Subcutaneous adipose tissue (tissue), 4 donors: ENCODE data around the gene LPO. TPM values are rescaled to one million over a fixed set of nuclear protein-coding genes. Genes with fewer than 3 reads are reported as not detected.

Source experiments
- CTCF ChIP-seq: fragments of 450-650 bp; IDR thresholded peaks from one replicate; pipeline ENCODE4 v1.5.1; 2016; ENCODE audit warnings: low read depth, mild to moderate bottlenecking, control low read depth, antibody characterized with exemption, moderate library complexity
- total RNA-seq, 4 donors: library from RNA; depleted of rRNA; stranded (reverse); fragments of >200 nt; gene quantifications; one replicate each; pipeline ENCODE4 v1.1.0, GENCODE V29; 2016

The LPO gene
- total RNA-seq, 4 donors from 2014 or later = not detected

- TF ChIP-seq CTCF = no peak
Measured at GRCh38 chr17:58272367-58273280, 34.2 kb downstream of the LPO start.

GRCh38 chr17:58273453-58274104 lies 35.2 kb downstream of the LPO start:
- no peak for TF ChIP-seq CTCF

- TF ChIP-seq CTCF = no peak
Measured at GRCh38 chr17:58275417-58275816, 37.0 kb downstream of the LPO start.

GRCh38 chr17:58276423-58276822 lies 38.0 kb downstream of the LPO start:
- TF ChIP-seq CTCF = no peak

GRCh38 chr17:58277107-58277801 lies 38.9 kb downstream of the LPO start:
- no peak for TF ChIP-seq CTCF

- no peak for TF ChIP-seq CTCF
Measured at GRCh38 chr17:58277802-58278595, 39.6 kb downstream of the LPO start.
